T47D (cell line): ENCODE data around the gene ARHGAP18.

Experiments
- DNase-seq, 2 experiments: peaks; one replicate each; pipeline versions ENCODE4 v3.0.0 to v3.0.0-alpha.2; 2011 to 2012; ENCODE audit warnings: low read depth in 1 of 2, low spot score in 1 of 2
- JUND ChIP-seq: IDR thresholded peaks from 2 replicates; pipeline ENCODE4 v1.6.1; 2012; ENCODE audit warnings: low read depth
- in situ Hi-C: cut with HindIII; loops from 2 replicates; pipeline ENCODE4 v1.10.0; 2016; ENCODE audit warnings: low sequenced_read_pairs, low pct_unique_long_range_greater_than_20kb

The ARHGAP18 gene

DNA sequence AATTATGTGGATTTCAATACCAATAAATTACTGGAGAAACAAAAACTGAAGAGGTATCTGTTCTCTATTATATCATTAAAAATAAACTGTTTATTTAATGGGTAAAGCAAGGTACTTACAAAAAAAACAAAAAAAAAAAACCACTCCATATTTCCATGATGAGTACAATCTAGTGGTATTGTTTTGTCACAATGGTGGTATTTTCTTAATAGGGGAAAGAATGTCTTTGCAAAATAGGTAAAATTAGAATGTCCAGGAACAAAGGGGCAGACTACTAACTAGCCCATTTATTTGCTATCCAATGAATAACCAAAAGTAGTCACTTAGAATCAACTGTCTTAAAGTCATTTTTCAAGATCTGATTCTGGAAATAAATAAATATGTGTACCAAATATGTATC, 92.0 kb downstream of the ARHGAP18 start:
- TF ChIP-seq JUND: no peak
- in situ Hi-C loops: no loop called here
- no peak for DNase-seq

DNA sequence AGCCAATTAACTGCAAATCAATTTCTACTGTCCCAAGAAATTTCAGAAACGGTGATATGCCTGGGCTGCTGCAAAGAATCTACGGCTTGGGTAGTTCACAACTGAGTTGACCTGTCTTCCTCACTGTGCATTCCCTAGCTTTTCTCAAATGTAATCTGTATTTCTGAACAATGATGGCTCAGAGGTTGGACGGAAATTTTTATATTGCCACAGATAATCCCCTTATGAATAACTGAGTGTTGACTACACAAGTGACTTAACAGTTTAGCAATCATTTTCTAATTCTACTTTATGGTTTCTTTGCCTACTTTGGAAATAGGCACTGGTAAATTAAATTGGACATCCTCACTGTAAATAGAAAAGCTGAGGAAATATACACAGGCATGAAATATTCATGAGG, 94.5 kb downstream of the ARHGAP18 start:
- no peak for TF ChIP-seq JUND
- no peak for DNase-seq
- in situ Hi-C loops: no loop called here

DNA sequence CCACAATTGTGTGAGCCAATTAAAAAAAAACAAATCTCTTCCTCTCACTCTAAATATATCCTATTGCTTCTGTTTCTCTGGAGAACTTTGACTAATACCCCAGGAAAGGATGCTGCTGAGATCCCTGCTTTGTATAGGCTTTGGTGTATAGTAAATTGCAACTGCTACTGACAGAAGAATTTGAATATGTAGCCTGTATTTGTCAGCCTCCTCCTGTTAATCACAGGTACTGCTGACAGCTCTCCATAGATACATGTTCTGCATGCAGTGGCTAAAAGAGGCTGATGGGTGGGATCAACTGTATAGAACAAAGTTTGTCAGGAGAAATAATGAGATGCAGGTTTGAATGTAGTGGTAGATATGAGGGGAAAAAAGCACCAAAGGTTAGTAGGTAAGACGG, 95.0 kb downstream of the ARHGAP18 start:
- in situ Hi-C loops: no loop called here
- DNase-seq: no peak
- no peak for TF ChIP-seq JUND

GRCh38 chr6:129614464-129614863, 95.5 kb downstream of the ARHGAP18 start:
- TF ChIP-seq JUND: no peak
- DNase-seq: no peak
- in situ Hi-C loops: no loop called here

DNA sequence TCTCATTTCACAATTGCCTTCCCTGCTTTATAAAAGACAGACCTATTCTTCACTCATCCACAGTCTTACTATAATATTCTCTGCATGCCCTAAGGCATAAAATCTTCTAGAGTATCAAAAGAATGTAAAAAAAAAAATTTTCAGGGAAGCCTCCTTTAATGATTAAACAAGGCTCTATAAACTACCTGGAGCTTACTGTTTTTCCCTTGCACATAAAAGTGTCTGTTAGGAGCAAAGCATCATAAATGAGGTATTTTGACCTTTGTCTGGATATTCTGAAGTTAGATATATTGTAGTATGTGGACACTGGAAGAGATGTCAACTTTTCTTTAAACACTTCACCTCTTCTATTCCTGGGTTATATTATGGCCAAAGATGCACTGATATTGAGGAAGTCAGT, 97.5 kb downstream of the ARHGAP18 start:
- no peak for TF ChIP-seq JUND
- in situ Hi-C loops: no loop called here
- DNase-seq: no peak

DNA sequence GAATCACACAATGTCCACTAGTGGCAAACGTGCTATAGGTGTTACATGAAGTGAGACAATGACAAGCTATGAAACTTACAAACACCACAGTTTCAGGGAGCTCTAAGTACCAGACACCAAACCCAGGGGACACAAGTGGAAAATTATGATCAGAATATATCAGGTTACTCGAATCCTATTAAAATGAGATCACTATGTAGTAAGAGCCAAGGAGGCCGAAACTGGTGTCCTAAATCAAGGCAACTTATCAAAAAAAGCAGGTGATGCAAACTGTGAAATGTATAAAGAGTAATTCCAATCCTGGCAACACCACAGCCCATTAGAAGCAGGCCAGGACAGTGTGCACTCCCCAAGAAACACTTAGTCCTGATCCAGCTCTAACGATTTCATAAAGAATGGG, 100.3 kb downstream of the ARHGAP18 start:
- no peak for DNase-seq
- TF ChIP-seq JUND: no peak
- in situ Hi-C loops: no loop called here

- no peak for TF ChIP-seq JUND
- DNase-seq: no peak
- in situ Hi-C loops: no loop called here
Measured at GRCh38 chr6:129608886-129609537, 101.0 kb downstream of the ARHGAP18 start.

GRCh38 chr6:129607581-129608186, 102.3 kb downstream of the ARHGAP18 start:
- no peak for TF ChIP-seq JUND
- no peak for DNase-seq
- in situ Hi-C loops: no loop called here

DNA sequence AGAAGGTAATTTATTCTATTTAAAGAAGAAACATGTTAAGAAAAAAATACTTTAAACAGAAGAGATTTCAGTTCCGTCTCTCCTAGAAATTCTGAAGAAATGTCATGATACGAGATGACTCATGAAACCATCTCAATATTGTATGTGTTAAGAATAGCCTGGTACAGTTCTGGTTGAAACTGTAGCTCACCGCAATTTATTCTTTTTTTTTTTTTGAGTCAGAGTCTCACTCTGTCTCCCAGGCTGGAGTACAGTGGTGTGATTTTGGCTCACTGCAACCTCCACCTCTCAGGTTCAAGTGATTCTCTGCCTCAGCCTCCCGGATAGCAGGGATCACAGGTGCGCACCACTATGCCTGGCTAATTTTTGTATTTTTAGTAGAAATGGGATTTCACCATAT, 103.3 kb downstream of the ARHGAP18 start:
- DNase-seq: no peak
- in situ Hi-C loops: no loop called here
- TF ChIP-seq JUND: no peak

DNA sequence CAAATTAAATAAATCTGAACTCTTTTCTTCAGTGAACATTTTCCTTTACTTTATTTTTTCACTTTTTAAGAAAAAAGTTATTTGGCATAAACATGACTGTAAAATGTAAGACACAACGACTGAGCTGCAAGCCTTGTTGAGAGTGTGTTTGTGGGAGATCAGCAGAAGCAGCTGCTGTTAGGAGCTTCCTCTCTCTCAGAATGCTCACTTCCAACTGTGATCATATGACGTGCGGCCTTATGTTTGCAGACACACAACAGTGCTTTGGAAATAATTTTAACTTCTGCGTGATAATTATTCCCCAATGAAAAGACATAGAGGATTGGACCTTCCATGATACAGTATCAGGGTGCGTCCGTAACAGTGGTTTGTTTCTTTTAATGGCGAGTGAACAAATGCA, 104.0 kb downstream of the ARHGAP18 start:
- in situ Hi-C loops: no loop called here
- DNase-seq: no peak

DNA sequence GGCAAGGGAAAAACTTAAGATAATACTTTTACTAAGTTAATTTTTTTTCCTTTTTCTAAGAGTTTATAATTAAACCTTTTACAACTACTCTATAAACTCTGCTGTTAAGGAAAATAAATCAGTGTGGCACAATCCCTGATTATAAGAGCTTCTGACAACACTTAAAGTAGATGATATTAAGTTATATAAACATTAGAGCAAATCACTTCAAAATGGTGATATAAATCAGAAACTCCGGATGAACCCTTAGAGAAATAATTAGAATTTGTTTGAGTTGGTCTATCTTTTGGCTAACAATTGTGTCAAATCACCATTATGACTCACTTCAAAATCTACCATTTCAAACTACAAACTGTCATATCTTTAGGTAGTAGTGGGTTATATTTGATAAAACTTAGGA, 104.9 kb downstream of the ARHGAP18 start:
- no peak for TF ChIP-seq JUND
- no peak for DNase-seq
- in situ Hi-C loops: no loop called here

More for the DNA sequence above, 104.0 kb downstream of the ARHGAP18 start:
- no peak for TF ChIP-seq JUND

DNA sequence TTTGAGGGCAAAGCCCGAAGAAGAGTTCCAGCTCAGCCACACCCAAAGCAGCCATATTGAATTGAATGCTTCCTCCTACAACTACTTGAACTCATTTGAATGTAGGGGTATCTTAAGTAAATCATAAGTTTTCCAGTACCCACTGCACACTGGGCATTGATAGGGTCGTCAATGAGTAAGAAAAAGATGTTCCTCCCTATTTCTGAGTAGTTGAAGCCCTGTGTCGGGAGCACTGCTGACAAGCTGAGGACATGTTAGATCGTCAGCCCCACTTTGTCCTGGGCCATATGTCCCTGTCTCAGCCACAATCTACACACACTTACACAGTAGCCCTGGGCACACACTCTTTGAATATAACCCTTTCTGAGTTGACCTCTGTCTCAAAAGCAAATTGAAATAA, 105.7 kb downstream of the ARHGAP18 start:
- no peak for TF ChIP-seq JUND
- in situ Hi-C loops: no loop called here
- no peak for DNase-seq

- no peak for TF ChIP-seq JUND
- in situ Hi-C loops: no loop called here
- DNase-seq: no peak
Measured at GRCh38 chr6:129603741-129604140, 106.2 kb downstream of the ARHGAP18 start.

- DNase-seq: no peak
- TF ChIP-seq JUND: no peak
- in situ Hi-C loops: no loop called here
Measured at GRCh38 chr6:129601323-129601722, 108.7 kb downstream of the ARHGAP18 start.
